Breast epithelium (tissue), 3 donors: ENCODE results near the gene UBTD1.
A peak's percentile ranks its signal among the peaks of the same experiment; 100 is the strongest.

Source experiments
- POLR2A ChIP-seq: fragments of 450-650 bp; IDR thresholded peaks from one replicate; pipeline ENCODE4 v1.6.1; 2016; ENCODE audit warnings: antibody characterized with exemption, mild to moderate bottlenecking, moderate library complexity
- POLR2AphosphoS5 ChIP-seq, 3 donors: sonication (generic); formaldehyde crosslinking; IDR thresholded peaks; one replicate each; pipeline ENCODE4 v1.6.1; 2017; ENCODE audit warnings: antibody characterized with exemption in 3 of 3
- TF ChIP-seq, protein P1 (sequence below), 3 donors: fragments of 450-650 bp; IDR thresholded peaks; one replicate each; pipeline ENCODE4 v1.5.1; 2016 to 2017; ENCODE audit warnings: antibody characterized with exemption in 3 of 3, mild to moderate bottlenecking in 3 of 3, moderate library complexity in 3 of 3

DNA sequence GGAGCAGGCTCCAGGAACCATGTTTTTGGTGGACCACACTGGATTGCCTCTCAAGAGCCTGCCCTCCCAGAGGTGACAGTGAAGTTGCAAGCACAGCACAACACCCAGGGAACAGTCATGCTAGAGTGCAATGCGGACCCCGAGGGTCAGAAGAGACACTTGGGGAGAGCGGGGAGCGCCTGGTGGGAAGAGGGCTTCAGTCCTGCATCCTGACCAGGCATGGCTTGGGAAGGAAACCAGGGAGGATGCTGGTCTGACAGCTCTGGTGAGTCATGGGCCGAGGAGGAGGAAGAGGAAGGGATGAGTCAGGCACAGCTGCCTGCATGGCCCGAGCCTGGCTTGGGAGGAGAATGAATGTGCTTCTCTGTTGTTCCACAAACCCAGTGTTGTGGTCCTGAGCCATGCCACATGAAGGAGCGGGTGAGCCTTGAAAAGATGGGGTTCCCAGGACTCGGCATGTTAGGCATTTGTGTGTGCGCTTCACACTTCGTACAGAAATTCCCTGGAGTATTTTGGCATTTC, 44.4 kb downstream of the UBTD1 start:
- TF ChIP-seq POLR2AphosphoS5 (IDR thresholded peaks at IDR 0.05) (peak; percentile 20 to 89 (median 69)), POLR2A (no peak)
- TF ChIP-seq, protein P1, sequence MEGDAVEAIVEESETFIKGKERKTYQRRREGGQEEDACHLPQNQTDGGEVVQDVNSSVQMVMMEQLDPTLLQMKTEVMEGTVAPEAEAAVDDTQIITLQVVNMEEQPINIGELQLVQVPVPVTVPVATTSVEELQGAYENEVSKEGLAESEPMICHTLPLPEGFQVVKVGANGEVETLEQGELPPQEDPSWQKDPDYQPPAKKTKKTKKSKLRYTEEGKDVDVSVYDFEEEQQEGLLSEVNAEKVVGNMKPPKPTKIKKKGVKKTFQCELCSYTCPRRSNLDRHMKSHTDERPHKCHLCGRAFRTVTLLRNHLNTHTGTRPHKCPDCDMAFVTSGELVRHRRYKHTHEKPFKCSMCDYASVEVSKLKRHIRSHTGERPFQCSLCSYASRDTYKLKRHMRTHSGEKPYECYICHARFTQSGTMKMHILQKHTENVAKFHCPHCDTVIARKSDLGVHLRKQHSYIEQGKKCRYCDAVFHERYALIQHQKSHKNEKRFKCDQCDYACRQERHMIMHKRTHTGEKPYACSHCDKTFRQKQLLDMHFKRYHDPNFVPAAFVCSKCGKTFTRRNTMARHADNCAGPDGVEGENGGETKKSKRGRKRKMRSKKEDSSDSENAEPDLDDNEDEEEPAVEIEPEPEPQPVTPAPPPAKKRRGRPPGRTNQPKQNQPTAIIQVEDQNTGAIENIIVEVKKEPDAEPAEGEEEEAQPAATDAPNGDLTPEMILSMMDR (IDR thresholded peaks at IDR 0.05), result no peak
